Neural progenitor cell (in vitro differentiated cells): ENCODE measurements around the gene CES3.

Experiments used
- CTCF ChIP-seq: fragments of 200-600 bp; sonication (generic); IDR thresholded peaks from 2 replicates; pipeline ENCODE4 v1.5.1; 2017; ENCODE audit warnings: antibody characterized with exemption, mild to moderate bottlenecking
- EZH2 ChIP-seq: fragments of 200-600 bp; sonication (generic); IDR thresholded peaks from 2 replicates; pipeline ENCODE4 v1.6.1; 2017; ENCODE audit warnings: antibody characterized with exemption, mild to moderate bottlenecking, moderate library complexity

GRCh38 chr16:67011274-67011673, 50.2 kb downstream of the CES3 start:
- TF ChIP-seq CTCF (no peak), EZH2 (no peak)
